GM12878 (cell line): Measurements from ENCODE around the gene CALD1. TPM values are rescaled to one million over a fixed set of nuclear protein-coding genes. Genes with fewer than 3 reads are reported as not detected.

Experiments
- ATAC-seq: fragments of 200-7000 bp; cut with Tn5 transposase; 3 replicates; pipeline ENCODE4 v1.9.1; 2020; ENCODE audit warnings: mild to moderate bottlenecking, moderate library complexity
- BruUV-seq: library from RNA; stranded (reverse); fragments of 400-500 nt; replicated peaks from 2 replicates; lab custom pipeline; 2021; lab: Mats Ljungman, UMichigan
- CTCF ChIA-PET: fragments of 300-600 bp; sonication (Branson Sonifier 250); formaldehyde crosslinking; extraction: SDS; loops from one replicate; lab custom pipeline; 2021; ENCODE audit warnings: inconsistent platforms; lab: Yijun Ruan, JAX
- POLR2A ChIA-PET: fragments of 350-600 bp; formaldehyde crosslinking; extraction: SDS; loops from one replicate; lab custom pipeline; 2021; ENCODE audit warnings: inconsistent platforms; lab: Charles Lee
- RAD21 ChIA-PET: fragments of 300-600 bp; sonication (Branson Sonifier 250); formaldehyde crosslinking; loops from one replicate; lab custom pipeline; 2023; ENCODE audit warnings: antibody characterized with exemption; ENCODE audit not compliant: unreplicated experiment; lab: Charles Lee
- SMC1A ChIA-PET: fragments of 300-600 bp; sonication (Branson Sonifier 250); formaldehyde crosslinking; loops from one replicate; lab custom pipeline; 2023; ENCODE audit not compliant: unreplicated experiment, uncharacterized antibody; lab: Charles Lee
- DNase-seq: peaks from one replicate; pipeline ENCODE4 v3.0.0-alpha.2; 2011; ENCODE audit warnings: low read depth, low spot score
- FAIRE-seq: peaks from 3 replicates; lab custom pipeline; 2011; peaks lifted over from hg19 to GRCh38; lab: Jason Lieb, UNC
- H2AFZ ChIP-seq: 2 replicates; pipeline ENCODE4 v1.6.0; 2011; ENCODE audit warnings: low read depth, low read length, control low read depth; ENCODE audit not compliant: control insufficient read depth
- H3K27ac ChIP-seq: 2 replicates; pipeline ENCODE4 v1.5.1; 2011; ENCODE audit warnings: control low read depth; ENCODE audit not compliant: control insufficient read depth, insufficient read depth
- H3K27me3 ChIP-seq, 2 experiments: replicated peaks in 1 of 2; 2 replicates each; pipeline versions ENCODE4 v1.6.0 to v1.6.1; 2011; ENCODE audit warnings: low read length in 1 of 2; ENCODE audit not compliant: control insufficient read depth in 2 of 2, insufficient read depth in 2 of 2
- H3K36me3 ChIP-seq, 2 experiments: 2 replicates each; pipeline ENCODE4 v1.5.1; 2011; ENCODE audit warnings: low read length in 1 of 2; ENCODE audit not compliant: control insufficient read depth in 2 of 2, insufficient read depth in 2 of 2
- H3K4me1 ChIP-seq: 2 replicates; pipeline ENCODE4 v1.6.1; 2011; ENCODE audit warnings: mild to moderate bottlenecking, low read length, moderate library complexity, mixed read lengths; ENCODE audit not compliant: control insufficient read depth, insufficient read depth
- H3K4me2 ChIP-seq: 2 replicates; pipeline ENCODE4 v1.6.0; 2011; ENCODE audit warnings: control low read depth; ENCODE audit not compliant: control insufficient read depth, insufficient read depth
- H3K4me3 ChIP-seq: fragments of 200-600 bp; sonication (generic); 2 replicates; pipeline ENCODE4 v1.5.1; 2016
- H3K79me2 ChIP-seq: 2 replicates; pipeline ENCODE4 v1.6.0; 2011; ENCODE audit warnings: low read length; ENCODE audit not compliant: control insufficient read depth, insufficient read depth
- H3K9ac ChIP-seq: 2 replicates; pipeline ENCODE4 v1.8.0; 2011; ENCODE audit warnings: low read length, control low read depth, mixed read lengths; ENCODE audit not compliant: control insufficient read depth, insufficient read depth
- H3K9me3 ChIP-seq: replicated peaks from 3 replicates; pipeline ENCODE4 v1.5.1; 2011; ENCODE audit warnings: mild to moderate bottlenecking, low read length; ENCODE audit not compliant: control insufficient read depth, insufficient read depth
- H4K20me1 ChIP-seq: 2 replicates; pipeline ENCODE4 v1.6.0; 2011; ENCODE audit not compliant: control insufficient read depth, insufficient read depth
- CHD1 ChIP-seq: IDR thresholded peaks from 2 replicates; pipeline ENCODE4 v1.6.1; 2012; ENCODE audit warnings: low read depth, low read length, improper control_type of control experiment
- DPF2 ChIP-seq: fragments of 450-650 bp; IDR thresholded peaks from 2 replicates; pipeline ENCODE4 v1.6.1; 2017; ENCODE audit warnings: mild to moderate bottlenecking
- HSF1 ChIP-seq: fragments of 150-350 bp; IDR thresholded peaks from 2 replicates; pipeline ENCODE4 v1.6.1; 2014; ENCODE audit warnings: mild to moderate bottlenecking, low read depth, low read length
- IKZF1 ChIP-seq: fragments of 450-650 bp; conservative IDR thresholded peaks from 2 replicates; pipeline ENCODE4 v1.6.1; 2017; ENCODE audit warnings: antibody characterized with exemption, mild to moderate bottlenecking
- IKZF2 ChIP-seq, 2 experiments: fragments of 450-650 bp; IDR thresholded peaks; 2 replicates each; pipeline ENCODE4 v1.6.1; 2017; ENCODE audit warnings: mild to moderate bottlenecking in 2 of 2, moderate library complexity in 2 of 2
- JUNB ChIP-seq: IDR thresholded peaks from 2 replicates; pipeline ENCODE4 v1.6.1; 2016; ENCODE audit warnings: antibody characterized with exemption, mild to moderate bottlenecking
- NBN ChIP-seq: fragments of 450-650 bp; IDR thresholded peaks from 2 replicates; pipeline ENCODE4 v1.6.1; 2016
- NKRF ChIP-seq: fragments of 450-650 bp; conservative IDR thresholded peaks from 2 replicates; pipeline ENCODE4 v1.6.1; 2017; ENCODE audit warnings: mild to moderate bottlenecking, moderate library complexity
- SKIL ChIP-seq: fragments of 450-650 bp; IDR thresholded peaks from 2 replicates; pipeline ENCODE4 v1.6.1; 2017; ENCODE audit warnings: mild to moderate bottlenecking, low read depth, inconsistent platforms; ENCODE audit not compliant: poor library complexity, severe bottlenecking
- SMAD1 ChIP-seq: fragments of 450-650 bp; IDR thresholded peaks from 2 replicates; pipeline ENCODE4 v1.6.1; 2018; ENCODE audit warnings: mild to moderate bottlenecking, low read depth; ENCODE audit not compliant: partially characterized antibody
- STAT3 ChIP-seq: IDR thresholded peaks from 2 replicates; pipeline ENCODE4 v1.6.1; 2011; ENCODE audit warnings: low read depth, low read length, improper control_type of control experiment
- SUZ12 ChIP-seq: fragments of 200-600 bp; sonication (generic); IDR thresholded peaks from one replicate; pipeline ENCODE4 v1.6.1; 2018; ENCODE audit warnings: antibody characterized with exemption, mild to moderate bottlenecking; ENCODE audit not compliant: unreplicated experiment
- TCF7 ChIP-seq: IDR thresholded peaks from 2 replicates; pipeline ENCODE4 v1.6.1; 2014; ENCODE audit warnings: antibody characterized with exemption, borderline replicate concordance
- ZNF384 ChIP-seq: IDR thresholded peaks from 2 replicates; pipeline ENCODE4 v1.6.1; 2012; ENCODE audit warnings: low read depth, mild to moderate bottlenecking, low read length, improper control_type of control experiment, borderline replicate concordance
- WGBS: methylation state at CpG from one replicate; pipeline ENCODE4 v1.1.6; 2016; ENCODE audit warnings: low lambda C conversion rate; ENCODE audit not compliant: insufficient replicate concordance, insufficient coverage; ENCODE audit errors: missing lambda C conversion rate; 5-methylcytosine and 5-hydroxymethylcytosine counted together
- in situ Hi-C: fragments of 300-500 bp; cut with MboI; formaldehyde crosslinking; loops from 9 replicates; pipeline ENCODE4 v1.14.3; 2018; ENCODE audit warnings: mixed read lengths
- intact Hi-C: fragments of 100-400 bp; cut with micrococcal nuclease; formaldehyde crosslinking; loops from one replicate; pipeline ENCODE4 v1.14.2; 2022; ENCODE audit not compliant: unreplicated experiment
- polyA plus RNA-seq, 11 experiments: library from polyadenylated mRNA; depleted of rRNA in 4 of 11; unstranded in 6 of 11; stranded (reverse) in 5 of 11; fragments of >200 nt; fragmentation: Nextera tagmentation in 4 of 11; fragmentation: Illumina TruSeq in 1 of 11; extraction: Ambion mirVana in 4 of 11; extraction: Trizol in 1 of 11; gene quantifications; 1 replicate in 1 of 11; 2 replicates in 10 of 11; pipeline versions ENCODE4 v1.2.1 to v1.2.3, GENCODE V29; 2011 to 2016; ENCODE audit warnings: inconsistent platforms in 2 of 11, missing spikeins in 2 of 11, low read depth in 1 of 11
- total RNA-seq, 4 experiments: library from RNA; depleted of rRNA in 3 of 4; stranded (reverse); fragments of >200 nt in 3 of 4; fragmentation: Illumina TruSeq in 1 of 4; extraction: Trizol in 1 of 4; gene quantifications; 2 replicates each; pipeline versions ENCODE4 v1.2.1 to v1.2.3, GENCODE V29; 2013 to 2021

Gene CALD1
- total and polyA plus RNA-seq, 10 of the 15 experiments (the other 5 are each of a cell fraction or from before 2014, with no cell fraction given): 0.03 to 1.3 (median 0.22) TPM

- H3K9me3 ChIP-seq: no peaks in the 10 kb centered on the region
- no peak overlapping the region for H3K9ac ChIP-seq
- TF ChIP-seq SKIL: no peak
- no peak for TF ChIP-seq SUZ12
- TF ChIP-seq IKZF2 (IDR thresholded peaks at IDR 0.05): no peak
- no peak for TF ChIP-seq NBN
- no peak for TF ChIP-seq DPF2
- TF ChIP-seq STAT3: no peak
- TF ChIP-seq SMAD1: no peak
- no peak for TF ChIP-seq TCF7
- no peak for TF ChIP-seq NKRF
- TF ChIP-seq HSF1: no peak
- TF ChIP-seq ZNF384: no peak
- no peak for TF ChIP-seq IKZF1
- TF ChIP-seq JUNB: no peak
- TF ChIP-seq CHD1: no peak
- no peaks in the 10 kb centered on the region for H3K4me1 ChIP-seq
- ChIA-PET POLR2A (interaction anchor here (0.6 kb wide), 1 partner anchor 113 kb away, joined by 3 read pairs; no protein-coding TSS in a partner anchor), RAD21 (no interaction called here), SMC1A (interaction anchor here (1.0 to 1.8 kb wide), 3 partner anchors 23 to 203 kb away, joined by 3 to 4 read pairs (median 3); no protein-coding TSS in a partner anchor), CTCF (interaction anchor here (0.7 to 1.7 kb wide), 3 partner anchors 18 to 254 kb away, joined by 3 to 4 read pairs (median 3); partner anchors contain the start of gene AGBL3)
- in situ Hi-C loops: no loop called here
- no peaks in the 10 kb centered on the region for H3K79me2 ChIP-seq
- intact Hi-C loops: no loop called here
- 20% methylated on average over 1 of the region's 1 CpG for WGBS
- no peak overlapping the region for H3K27ac ChIP-seq
- ATAC-seq (no peak), DNase-seq (no peak), FAIRE-seq (no peak)
- no peak overlapping the region for H2AFZ ChIP-seq
- H3K4me3 ChIP-seq: no peak overlapping the region
- H3K27me3 ChIP-seq: no peaks in the 10 kb centered on the region; a peak in 1 of 4 replicates
- no TSS peak for BruUV-seq
- no peak overlapping the region for H3K4me2 ChIP-seq
- no peaks in the 10 kb centered on the region for H4K20me1 ChIP-seq
- H3K36me3 ChIP-seq: no peaks in the 10 kb centered on the region
These were observed 47.8 kb upstream of the CALD1 start for GRCh38 chr7:134731616-134732015.
